ENCODE data around the gene HLA-DRB5.
"Not testable (repeated sequence)": the region's sequence is repeated elsewhere in the genome, so short reads cannot be mapped to it uniquely, and the experiment has no call there.

HLA-DRB5 gene

GRCh38 chr6:32501016-32501415 lies 29.1 kb downstream of the HLA-DRB5 start:
- DNase-seq (ENCODE audit: low read depth), result no peak

DNA sequence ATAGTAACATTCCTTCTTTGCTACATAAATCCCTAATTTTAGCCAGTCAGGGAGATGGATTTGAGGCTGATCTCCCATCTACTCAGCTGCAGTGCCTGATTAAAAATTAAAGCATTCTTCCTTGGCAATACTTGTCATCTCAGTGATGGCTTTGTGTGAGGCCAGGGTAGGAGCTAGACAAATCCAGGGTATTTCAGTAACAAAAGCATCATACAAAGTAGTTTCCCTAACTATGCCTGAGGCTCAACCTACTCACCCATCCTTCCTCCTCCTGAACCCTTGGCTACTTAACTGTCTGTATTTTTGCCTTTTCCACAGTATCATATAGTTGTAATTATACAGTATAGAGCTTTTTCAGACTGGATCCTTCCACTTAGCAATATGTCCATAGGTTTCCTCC lies 37.7 kb downstream of the HLA-DRB5 start:
- no peak for DNase-seq (ENCODE audit: low read depth)

GRCh38 chr6:32491700-32492099 lies 38.4 kb downstream of the HLA-DRB5 start:
- DNase-seq (ENCODE audit: low read depth), result no peak

GRCh38 chr6:32488083-32488482 lies 42.0 kb downstream of the HLA-DRB5 start:
- no peak for DNase-seq (ENCODE audit: low read depth)

GRCh38 chr6:32484614-32484998 lies 45.5 kb downstream of the HLA-DRB5 start:
- no peak for DNase-seq (ENCODE audit: low read depth)

- no peak for DNase-seq (ENCODE audit: low read depth)
Observed at GRCh38 chr6:32483968-32484613, 46.0 kb downstream of the HLA-DRB5 start.

GRCh38 chr6:32475392-32476206 lies 54.5 kb downstream of the HLA-DRB5 start:
- DNase-seq (ENCODE audit: low read depth), result no peak

DNA sequence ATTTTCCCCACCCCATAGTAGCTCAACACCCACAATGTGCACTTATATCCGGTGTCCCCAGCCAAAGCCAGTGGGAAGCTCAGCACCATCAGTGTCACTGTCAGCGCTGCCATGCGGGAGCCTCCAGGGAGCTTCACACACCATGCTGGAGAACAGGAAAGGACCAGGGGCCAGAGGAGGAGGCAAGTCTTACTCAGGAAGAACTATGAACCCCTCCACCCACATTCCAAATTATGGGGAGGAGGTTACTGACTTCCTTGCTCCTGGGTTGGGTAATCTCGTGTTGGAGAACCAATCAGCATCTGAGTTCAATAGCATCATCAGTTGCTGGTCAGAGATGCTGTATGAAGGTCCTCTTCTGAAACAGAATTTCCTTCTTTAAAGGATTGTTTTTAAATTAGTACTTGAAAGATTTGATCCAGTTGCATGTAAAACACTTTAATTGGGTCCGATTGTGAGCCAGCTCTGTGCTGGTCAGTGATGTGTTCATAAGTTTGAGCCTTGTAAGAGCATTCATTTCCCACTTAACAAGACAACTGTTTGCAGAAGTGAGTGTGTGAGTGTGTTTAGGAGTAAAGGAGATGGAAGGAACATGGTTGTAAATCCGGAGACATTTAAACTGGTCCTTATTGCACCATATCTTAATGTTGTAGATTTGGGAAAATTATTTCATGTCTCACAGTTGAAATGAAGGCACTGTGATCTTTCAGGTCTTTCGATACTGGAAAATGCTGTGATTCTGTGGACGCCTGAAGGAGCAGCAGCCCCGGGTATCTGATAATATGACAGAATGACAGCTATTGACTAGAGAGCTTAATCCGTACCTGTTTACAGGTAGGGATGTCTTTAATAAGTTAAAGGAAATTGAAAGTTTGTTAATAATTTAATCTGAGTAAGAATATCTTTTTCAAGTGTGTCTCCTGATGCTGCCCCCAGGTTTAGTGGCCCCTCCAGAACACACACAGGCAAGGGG lies 56.4 kb downstream of the HLA-DRB5 start:
- not testable (repeated sequence) for DNase-seq (ENCODE audit: low read depth)

DNA sequence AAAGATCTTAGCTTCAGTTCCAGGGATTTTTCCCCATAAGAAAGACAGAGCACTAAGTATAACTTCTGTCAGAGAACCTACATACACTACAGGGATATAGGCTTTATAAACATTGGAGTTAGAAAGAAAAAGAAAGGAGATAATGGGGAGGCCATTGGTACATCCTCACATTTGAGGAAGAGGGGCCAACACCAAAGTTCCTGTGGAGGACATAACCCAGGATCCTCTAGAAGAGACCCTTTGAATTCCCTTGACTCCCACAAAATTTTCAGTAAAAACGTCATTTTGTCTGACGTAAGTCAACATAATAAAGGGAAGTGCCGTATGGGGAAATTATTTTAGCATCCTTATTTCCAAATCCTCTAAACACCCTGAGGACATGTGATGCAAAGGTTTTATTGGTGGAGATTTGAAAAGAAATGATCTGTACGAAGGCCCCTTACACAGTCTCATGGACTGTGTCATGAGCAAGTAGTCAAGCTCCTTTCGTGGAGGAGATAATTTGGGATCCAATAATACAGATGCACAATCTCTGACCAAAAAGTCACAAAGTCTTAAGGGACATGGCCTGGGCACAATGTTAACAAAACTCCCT lies 57.2 kb downstream of the HLA-DRB5 start:
- DNase-seq (ENCODE audit: low read depth), result no peak

DNA sequence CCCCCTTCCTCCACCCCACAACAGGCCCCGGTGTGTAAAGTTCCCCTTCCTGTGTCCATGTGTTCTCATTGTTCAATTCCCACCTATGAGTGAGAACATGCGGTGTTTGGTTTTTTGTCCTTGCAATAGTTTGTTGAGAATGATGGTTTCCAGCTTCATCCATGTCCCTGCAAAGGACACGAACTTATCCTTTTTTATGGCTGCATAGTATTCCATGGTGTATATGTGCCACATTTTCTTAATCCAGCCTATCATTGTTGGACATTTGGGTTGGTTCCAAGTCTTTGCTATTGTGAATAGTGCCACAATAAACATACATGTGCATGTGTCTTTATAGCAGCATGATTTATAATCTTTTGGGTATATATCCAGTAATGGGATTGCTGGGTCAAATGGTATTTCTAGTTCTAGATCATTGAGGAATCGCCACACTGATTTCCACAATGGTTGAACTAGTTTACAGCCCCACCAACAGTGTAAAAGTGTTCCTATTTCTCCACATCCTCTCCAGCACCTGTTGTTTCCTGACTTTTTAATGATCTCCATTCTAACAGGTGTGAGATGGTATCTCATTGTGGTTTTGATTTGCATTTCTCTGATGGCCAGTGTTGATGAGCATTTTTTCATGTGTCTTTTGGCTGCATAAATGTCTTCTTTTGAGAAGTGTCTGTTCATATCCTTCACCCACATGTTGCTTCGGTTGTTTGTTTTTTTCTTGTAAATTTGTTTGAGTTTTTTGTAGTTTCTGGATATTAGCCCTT lies 62.2 kb downstream of the HLA-DRB5 start:
- DNase-seq (ENCODE audit: low read depth), result not testable (repeated sequence)

All from EH (cell line).